Omental fat pad (tissue), 4 donors: ENCODE measurements around the gene ZBTB5. TPM values are rescaled to one million over a fixed set of nuclear protein-coding genes. Genes with fewer than 3 reads are reported as not detected.

Experiments used
- ATAC-seq: fragments of 150-250 bp; one replicate; pipeline ENCODE4 v1.9.1; 2016; ENCODE audit warnings: mild to moderate bottlenecking, moderate library complexity; ENCODE audit not compliant: low FRiP score
- DNase-seq: peaks from one replicate; pipeline ENCODE4 v3.0.0-alpha.2; 2019; ENCODE audit warnings: low spot score
- CTCF ChIP-seq, 3 donors: fragments of 450-650 bp; IDR thresholded peaks; one replicate each; pipeline ENCODE4 v1.5.1; 2016 to 2017; ENCODE audit warnings: antibody characterized with exemption in 3 of 3, mild to moderate bottlenecking in 3 of 3, moderate library complexity in 2 of 3
- total RNA-seq, 4 donors: library from RNA; depleted of rRNA; stranded (reverse); fragments of >200 nt; gene quantifications; one replicate each; pipeline ENCODE4 v1.1.0, GENCODE V29; 2016

ZBTB5 gene
- total RNA-seq, 4 donors from 2014 or later = 7.4 to 8.7 (median 7.8) TPM

- DNase-seq (no peak), ATAC-seq (no peak)
- no peak for TF ChIP-seq CTCF (IDR thresholded peaks at IDR 0.05)
Measured at GRCh38 chr9:37447111-37447510, 18.1 kb downstream of the ZBTB5 start.

- ATAC-seq = no peak
- no peak for TF ChIP-seq CTCF (IDR thresholded peaks at IDR 0.05)
- no peak for DNase-seq
Measured at GRCh38 chr9:37446401-37446800, 18.8 kb downstream of the ZBTB5 start.

GRCh38 chr9:37445832-37446231, 19.4 kb downstream of the ZBTB5 start:
- no peak for ATAC-seq
- DNase-seq = no peak

GRCh38 chr9:37444890-37445289, 20.4 kb downstream of the ZBTB5 start:
- ATAC-seq = no peak

More at GRCh38 chr9:37445832-37446231, 19.4 kb downstream of the ZBTB5 start:
- TF ChIP-seq CTCF (IDR thresholded peaks at IDR 0.05) = no peak

GRCh38 chr9:37443566-37443965, 21.7 kb downstream of the ZBTB5 start:
- TF ChIP-seq CTCF (IDR thresholded peaks at IDR 0.05) = no peak
- ATAC-seq (no peak), DNase-seq (no peak)

More at GRCh38 chr9:37444890-37445289, 20.4 kb downstream of the ZBTB5 start:
- no peak for TF ChIP-seq CTCF (IDR thresholded peaks at IDR 0.05)
- no peak for DNase-seq

GRCh38 chr9:37442556-37442955, 22.7 kb downstream of the ZBTB5 start:
- no peak for TF ChIP-seq CTCF (IDR thresholded peaks at IDR 0.05)
- ATAC-seq (no peak), DNase-seq (no peak)

- no peak for DNase-seq
- ATAC-seq = no peak
- no peak for TF ChIP-seq CTCF (IDR thresholded peaks at IDR 0.05)
Measured at GRCh38 chr9:37441776-37442370, 23.4 kb downstream of the ZBTB5 start.
